PC-3 (cell line): ENCODE data around the gene EIF4E. TPM values are rescaled to one million over a fixed set of nuclear protein-coding genes. Genes with fewer than 3 reads are reported as not detected.
"Not testable (repeated sequence)": the region's sequence is repeated elsewhere in the genome, so short reads cannot be mapped to it uniquely, and the experiment has no call there.

Experiments used
- ATAC-seq: fragments of 200-7000 bp; cut with Tn5 transposase; 2 replicates; pipeline ENCODE4 v1.9.1; 2020; ENCODE audit warnings: mild to moderate bottlenecking, moderate library complexity
- BruUV-seq: library from RNA; stranded (reverse); fragments of 400-500 nt; replicated peaks from 2 replicates; lab custom pipeline; 2021; lab: Mats Ljungman, UMichigan
- CTCF ChIA-PET: fragments of 300-600 bp; sonication (Branson Sonifier 250); formaldehyde crosslinking; loops from one replicate; lab custom pipeline; 2022; ENCODE audit warnings: antibody characterized with exemption; lab: Charles Lee
- POLR2A ChIA-PET: fragments of 300-600 bp; sonication (Branson Sonifier 250); formaldehyde crosslinking; loops from one replicate; lab custom pipeline; 2022; ENCODE audit warnings: antibody characterized with exemption; ENCODE audit not compliant: unreplicated experiment; lab: Charles Lee
- DNase-seq: peaks from one replicate; pipeline ENCODE4 v3.0.0-alpha.2; 2015
- H2AFZ ChIP-seq: fragments of 300-600 bp; sonication (generic); 2 replicates; pipeline ENCODE4 v1.6.0; 2016; ENCODE audit warnings: antibody characterized with exemption, low read length
- H3F3A ChIP-seq: fragments of 300-600 bp; sonication (generic); one replicate; pipeline ENCODE4 v1.6.0; 2017; ENCODE audit warnings: antibody characterized with exemption, low read length, control low read depth, mild to moderate bottlenecking; ENCODE audit not compliant: unreplicated experiment
- H3K27ac ChIP-seq: fragments of 300-600 bp; sonication (generic); 2 replicates; pipeline ENCODE4 v1.5.1; 2016; ENCODE audit warnings: mild to moderate bottlenecking, low read length
- H3K27me3 ChIP-seq: fragments of 300-600 bp; sonication (generic); 2 replicates; pipeline ENCODE4 v1.6.1; 2016; ENCODE audit warnings: low read length, mixed read lengths
- H3K36me3 ChIP-seq: fragments of 300-600 bp; sonication (generic); 2 replicates; pipeline ENCODE4 v1.6.1; 2016; ENCODE audit warnings: low read depth, mixed run types, low read length, mixed read lengths
- H3K4me1 ChIP-seq: fragments of 300-600 bp; sonication (generic); 2 replicates; pipeline ENCODE4 v1.5.1; 2016; ENCODE audit warnings: low read length; ENCODE audit not compliant: insufficient read depth
- H3K4me2 ChIP-seq: fragments of 300-600 bp; sonication (generic); 2 replicates; pipeline ENCODE4 v1.6.0; 2016; ENCODE audit warnings: low read length
- H3K4me3 ChIP-seq: fragments of 300-600 bp; sonication (generic); 2 replicates; pipeline ENCODE4 v1.5.1; 2016; ENCODE audit warnings: mild to moderate bottlenecking, low read length, mixed read lengths
- H3K79me2 ChIP-seq: fragments of 300-600 bp; sonication (generic); 2 replicates; pipeline ENCODE4 v1.6.1; 2017; ENCODE audit warnings: low read length, mixed read lengths
- H3K9ac ChIP-seq: fragments of 300-600 bp; sonication (generic); 2 replicates; pipeline ENCODE4 v1.6.0; 2016; ENCODE audit warnings: mild to moderate bottlenecking, low read length
- H3K9me2 ChIP-seq: fragments of 300-600 bp; sonication (generic); replicated peaks from 2 replicates; pipeline ENCODE4 v1.6.1; 2016; ENCODE audit warnings: mixed run types, low read length, mixed read lengths
- H3K9me3 ChIP-seq: fragments of 300-600 bp; sonication (generic); 2 replicates; pipeline ENCODE4 v1.6.1; 2016; ENCODE audit warnings: low read length, mixed read lengths
- H4K20me1 ChIP-seq: fragments of 300-600 bp; sonication (generic); 2 replicates; pipeline ENCODE4 v1.6.1; 2016; ENCODE audit warnings: low read length, mixed read lengths
- EZH2 ChIP-seq: fragments of 300-600 bp; sonication (generic); IDR thresholded peaks from one replicate; pipeline ENCODE4 v1.6.1; 2017; ENCODE audit warnings: antibody characterized with exemption, mild to moderate bottlenecking, low read length; ENCODE audit not compliant: unreplicated experiment
- EZH2phosphoT487 ChIP-seq: fragments of 300-600 bp; sonication (generic); IDR thresholded peaks from 2 replicates; pipeline ENCODE4 v1.6.1; 2018; ENCODE audit warnings: mild to moderate bottlenecking, antibody characterized with exemption, low read length, borderline replicate concordance
- intact Hi-C: fragments of 100-400 bp; cut with micrococcal nuclease; formaldehyde crosslinking; loops from 2 replicates; pipeline ENCODE4 v1.9.0; 2023
- total RNA-seq: library from RNA; depleted of rRNA; stranded (reverse); fragments of >200 nt; gene quantifications from 2 replicates; pipeline ENCODE4 v1.2.3, GENCODE V29; 2014
- TF ChIP-seq, protein P1 (sequence below): fragments of 300-600 bp; sonication (generic); conservative IDR thresholded peaks from 2 replicates; pipeline ENCODE4 v1.5.1; 2017; ENCODE audit warnings: antibody characterized with exemption, low read depth, mild to moderate bottlenecking, low read length

Gene EIF4E
- total RNA-seq, 1 experiment from 2014 or later: 134 TPM

DNA sequence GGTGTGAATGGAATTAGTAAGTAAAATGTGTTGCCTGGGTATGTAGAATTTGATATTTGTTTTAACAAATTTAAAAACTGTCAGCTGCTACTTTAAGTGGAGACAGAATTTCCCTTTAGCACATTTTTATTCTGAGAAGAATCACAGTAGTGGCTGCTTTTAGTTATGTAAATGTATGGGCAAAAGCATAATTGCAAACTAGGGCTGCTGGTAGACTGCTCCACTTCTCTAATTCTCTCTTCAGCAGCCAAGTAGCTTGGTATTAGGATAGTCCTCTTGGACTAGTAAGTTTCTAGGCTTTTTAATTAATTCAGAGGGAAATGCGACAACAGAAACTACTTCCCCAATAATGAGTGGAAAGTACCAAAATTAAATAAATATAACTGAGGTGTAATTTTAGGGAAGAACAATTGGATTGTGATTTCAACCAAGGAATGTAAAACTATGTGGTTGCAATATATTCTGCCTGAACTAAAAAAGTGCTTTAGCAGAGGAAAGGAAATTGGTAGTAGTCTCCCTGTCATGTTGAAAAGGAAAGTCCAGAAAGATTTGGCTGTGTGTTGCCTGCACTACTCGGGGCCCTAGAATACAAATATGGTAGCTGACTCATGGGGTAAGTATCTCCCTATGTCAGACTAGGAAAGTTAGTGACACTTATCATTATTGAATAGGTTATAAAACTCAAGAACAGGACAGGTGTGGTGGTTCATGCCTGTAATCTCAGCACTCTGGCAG is 9.2 kb upstream of the EIF4E start:
- Histone ChIP-seq H3K79me2 (no peaks in the 10 kb centered on the region), H3K4me3 (no peak overlapping the region), H4K20me1 (no peaks in the 10 kb centered on the region), H2AFZ (0 out of 2 replicates have a peak overlapping the region, but pooled peaks have one; percentile 34), H3F3A (no peaks in the 10 kb centered on the region), H3K9me3 (no peaks in the 10 kb centered on the region), H3K36me3 (no peaks in the 10 kb centered on the region), H3K4me1 (peaks cover 6% of the 10 kb centered on the region; the same call in 1 of the 2 replicates), H3K9ac (no peak overlapping the region), H3K9me2 (no peaks in the 10 kb centered on the region), H3K27me3 (no peaks in the 10 kb centered on the region), H3K27ac (no peak overlapping the region), H3K4me2 (no peak overlapping the region)
- DNase-seq: peak; percentile 52
- CTCF ChIA-PET: no interaction called here
- intact Hi-C loops: loop anchor here (5.0 kb wide), 1 partner anchor 119 kb away; no protein-coding TSS in a partner anchor
- POLR2A ChIA-PET: no interaction called here
- TF ChIP-seq, protein P1, sequence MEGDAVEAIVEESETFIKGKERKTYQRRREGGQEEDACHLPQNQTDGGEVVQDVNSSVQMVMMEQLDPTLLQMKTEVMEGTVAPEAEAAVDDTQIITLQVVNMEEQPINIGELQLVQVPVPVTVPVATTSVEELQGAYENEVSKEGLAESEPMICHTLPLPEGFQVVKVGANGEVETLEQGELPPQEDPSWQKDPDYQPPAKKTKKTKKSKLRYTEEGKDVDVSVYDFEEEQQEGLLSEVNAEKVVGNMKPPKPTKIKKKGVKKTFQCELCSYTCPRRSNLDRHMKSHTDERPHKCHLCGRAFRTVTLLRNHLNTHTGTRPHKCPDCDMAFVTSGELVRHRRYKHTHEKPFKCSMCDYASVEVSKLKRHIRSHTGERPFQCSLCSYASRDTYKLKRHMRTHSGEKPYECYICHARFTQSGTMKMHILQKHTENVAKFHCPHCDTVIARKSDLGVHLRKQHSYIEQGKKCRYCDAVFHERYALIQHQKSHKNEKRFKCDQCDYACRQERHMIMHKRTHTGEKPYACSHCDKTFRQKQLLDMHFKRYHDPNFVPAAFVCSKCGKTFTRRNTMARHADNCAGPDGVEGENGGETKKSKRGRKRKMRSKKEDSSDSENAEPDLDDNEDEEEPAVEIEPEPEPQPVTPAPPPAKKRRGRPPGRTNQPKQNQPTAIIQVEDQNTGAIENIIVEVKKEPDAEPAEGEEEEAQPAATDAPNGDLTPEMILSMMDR: no peak
- TF ChIP-seq EZH2 (no peak), EZH2phosphoT487 (no peak)
- no TSS peak for BruUV-seq
- peak; percentile 69 for ATAC-seq

DNA sequence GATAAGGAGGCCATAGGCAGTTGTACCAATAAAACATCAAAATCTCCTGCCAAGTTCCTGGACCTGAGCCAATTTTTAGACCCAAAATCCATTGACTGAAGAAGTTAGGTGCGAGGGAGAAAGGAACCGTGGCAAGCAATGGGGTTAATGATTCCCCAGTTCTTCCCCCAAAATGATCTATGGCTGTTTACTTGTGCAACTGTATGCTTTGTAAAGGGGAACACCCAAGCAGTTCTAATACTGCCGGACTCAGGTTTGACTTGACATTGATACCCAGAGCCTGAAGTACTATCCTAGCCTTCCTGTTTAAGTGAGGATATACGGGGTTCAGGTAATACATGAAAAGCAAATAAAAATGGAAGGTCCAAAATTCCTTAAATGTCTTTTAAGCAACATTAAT is 6.7 kb upstream of the EIF4E start:
- Histone ChIP-seq H4K20me1 (no peaks in the 10 kb centered on the region), H3K4me2 (no peak overlapping the region), H2AFZ (no peak overlapping the region), H3F3A (no peaks in the 10 kb centered on the region), H3K79me2 (no peaks in the 10 kb centered on the region), H3K36me3 (no peaks in the 10 kb centered on the region; the same call in 1 of the 2 replicates), H3K9ac (no peak overlapping the region), H3K27ac (no peak overlapping the region), H3K4me1 (peaks cover 9% of the 10 kb centered on the region; the same call in 1 of the 2 replicates), H3K9me2 (no peaks in the 10 kb centered on the region), H3K27me3 (no peaks in the 10 kb centered on the region), H3K9me3 (no peaks in the 10 kb centered on the region), H3K4me3 (no peak overlapping the region)
- CTCF ChIA-PET: no interaction called here
- DNase-seq: no peak
- TF ChIP-seq EZH2phosphoT487 (no peak), EZH2 (no peak)
- TF ChIP-seq, protein P1: no peak
- no peak for ATAC-seq
- POLR2A ChIA-PET: no interaction called here
- no TSS peak for BruUV-seq
- intact Hi-C loops: loop anchor here (5.0 kb wide), 1 partner anchor 122 kb away; no protein-coding TSS in a partner anchor

DNA sequence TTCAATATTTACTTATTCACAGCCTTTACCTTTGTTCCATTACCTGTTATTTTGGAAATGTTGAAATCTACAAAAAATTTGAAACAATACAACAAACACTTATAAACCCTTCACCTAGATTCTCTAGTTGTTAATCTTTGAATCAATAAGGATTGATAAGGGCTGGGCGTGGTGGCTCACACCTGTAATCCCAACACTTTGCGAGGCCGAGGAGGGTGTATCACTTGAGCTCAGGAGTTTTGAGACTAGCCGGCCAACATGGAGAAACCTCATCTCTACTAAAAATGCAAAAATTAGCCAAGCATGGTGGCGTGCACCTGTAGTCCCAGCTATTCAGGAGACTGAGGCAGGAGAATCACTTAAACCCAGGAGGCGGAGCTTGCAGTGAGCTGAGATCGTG is 5.9 kb upstream of the EIF4E start:
- not testable (repeated sequence) for BruUV-seq

More for the DNA sequence above, 5.9 kb upstream of the EIF4E start:
- H2AFZ ChIP-seq, H3K27ac ChIP-seq, H4K20me1 ChIP-seq, H3K9me3 ChIP-seq, H3K9ac ChIP-seq, CTCF ChIA-PET, H3K27me3 ChIP-seq, POLR2A ChIA-PET, H3K4me2 ChIP-seq, DNase-seq, H3F3A ChIP-seq, H3K9me2 ChIP-seq, ATAC-seq, H3K79me2 ChIP-seq, H3K36me3 ChIP-seq, H3K4me3 ChIP-seq: not testable (repeated sequence)
- H3K4me1 ChIP-seq: peaks cover 15% of the 10 kb centered on the region
- intact Hi-C loops: loop anchor here (5.0 kb wide), 1 partner anchor 122 kb away; no protein-coding TSS in a partner anchor
